Panc1 (cell line): Measurements from ENCODE around the gene OR13C2. TPM values are rescaled to one million over a fixed set of nuclear protein-coding genes. Genes with fewer than 3 reads are reported as not detected.

Source experiments
- ATAC-seq: fragments of 200-7000 bp; cut with Tn5 transposase; 2 replicates; pipeline ENCODE4 v1.9.1; 2020; ENCODE audit warnings: mild to moderate bottlenecking, moderate library complexity
- BruUV-seq: library from RNA; stranded (reverse); fragments of 400-500 nt; replicated peaks from 2 replicates; lab custom pipeline; 2021; lab: Mats Ljungman, UMichigan
- CTCF ChIA-PET: fragments of 300-600 bp; sonication (Branson Sonifier 250); formaldehyde crosslinking; loops from one replicate; lab custom pipeline; 2022; ENCODE audit warnings: antibody characterized with exemption; lab: Charles Lee
- POLR2A ChIA-PET: fragments of 300-600 bp; sonication (Branson Sonifier 250); formaldehyde crosslinking; loops from one replicate; lab custom pipeline; 2022; ENCODE audit warnings: antibody characterized with exemption; lab: Charles Lee
- DNase-seq: peaks from one replicate; pipeline ENCODE4 v3.0.0-alpha.2; 2010; ENCODE audit warnings: low read depth, low spot score
- H3K27ac ChIP-seq: 2 replicates; pipeline ENCODE4 v1.5.1; 2011; ENCODE audit warnings: mild to moderate bottlenecking, low read length, inconsistent platforms
- H3K27me3 ChIP-seq: fragments of 200-500 bp; sonication (Bioruptor generic); 2 replicates; pipeline ENCODE4 v1.6.0; 2014; ENCODE audit warnings: low read length, inconsistent platforms; ENCODE audit not compliant: control insufficient read depth, insufficient read depth
- H3K36me3 ChIP-seq: fragments of 200-500 bp; sonication (Bioruptor generic); 2 replicates; pipeline ENCODE4 v1.5.1; 2014; ENCODE audit warnings: inconsistent platforms, mild to moderate bottlenecking, low read length, moderate library complexity; ENCODE audit not compliant: control insufficient read depth, insufficient read depth
- H3K4me1 ChIP-seq: 2 replicates; pipeline ENCODE4 v1.5.1; 2011; ENCODE audit warnings: inconsistent platforms, mild to moderate bottlenecking, low read length, moderate library complexity; ENCODE audit not compliant: control insufficient read depth, insufficient read depth
- H3K4me3 ChIP-seq, 2 experiments: 2 replicates each; pipeline ENCODE4 v1.5.1; 2011 to 2012; ENCODE audit warnings: low read depth in 2 of 2, low read length in 2 of 2, mild to moderate bottlenecking in 2 of 2, inconsistent platforms in 1 of 2, moderate library complexity in 1 of 2
- H3K9me3 ChIP-seq: fragments of 200-500 bp; sonication (Bioruptor generic); 2 replicates; pipeline ENCODE4 v1.5.1; 2014; ENCODE audit warnings: low read depth, mild to moderate bottlenecking, inconsistent platforms, low read length, moderate library complexity; ENCODE audit not compliant: control insufficient read depth, insufficient read depth
- POLR2AphosphoS5 ChIP-seq: IDR thresholded peaks from 2 replicates; pipeline ENCODE4 v1.6.1; 2012; ENCODE audit warnings: mild to moderate bottlenecking, low read depth, low read length, moderate library complexity
- SIN3A ChIP-seq: IDR thresholded peaks from 2 replicates; pipeline ENCODE4 v1.6.1; 2012; ENCODE audit warnings: low read depth, mild to moderate bottlenecking, low read length, moderate library complexity, borderline replicate concordance; ENCODE audit not compliant: insufficient read depth
- TCF7L2 ChIP-seq: IDR thresholded peaks from 2 replicates; pipeline ENCODE4 v1.6.1; 2011; ENCODE audit warnings: mild to moderate bottlenecking, low read depth, low read length, inconsistent platforms
- in situ Hi-C: cut with HindIII; loops from 2 replicates; pipeline ENCODE4 v1.10.0; 2016; ENCODE audit warnings: low sequenced_read_pairs, low pct_unique_long_range_greater_than_20kb
- intact Hi-C: fragments of 100-400 bp; cut with micrococcal nuclease; formaldehyde crosslinking; loops from one replicate; pipeline ENCODE4 v1.10.0; 2022; ENCODE audit not compliant: unreplicated experiment
- total RNA-seq: library from RNA; stranded (reverse); gene quantifications from one replicate; pipeline ENCODE4 v1.2.1, GENCODE V29; 2021; ENCODE audit not compliant: unreplicated experiment
- TF ChIP-seq, protein P1 (sequence below), 2 experiments: IDR thresholded peaks; 2 replicates each; pipeline ENCODE4 v1.6.1; 2011 to 2012; ENCODE audit warnings: low read depth in 2 of 2, control low read depth in 1 of 2, low read length in 1 of 2, mild to moderate bottlenecking in 1 of 2, moderate library complexity in 1 of 2; ENCODE audit not compliant: insufficient read depth in 1 of 2
- TF ChIP-seq, protein P2 (sequence below): fragments of 450-650 bp; IDR thresholded peaks from 2 replicates; pipeline ENCODE4 v1.5.1; 2017; ENCODE audit warnings: mild to moderate bottlenecking

Gene OR13C2
- total RNA-seq, 1 experiment from 2014 or later: not detected

DNA sequence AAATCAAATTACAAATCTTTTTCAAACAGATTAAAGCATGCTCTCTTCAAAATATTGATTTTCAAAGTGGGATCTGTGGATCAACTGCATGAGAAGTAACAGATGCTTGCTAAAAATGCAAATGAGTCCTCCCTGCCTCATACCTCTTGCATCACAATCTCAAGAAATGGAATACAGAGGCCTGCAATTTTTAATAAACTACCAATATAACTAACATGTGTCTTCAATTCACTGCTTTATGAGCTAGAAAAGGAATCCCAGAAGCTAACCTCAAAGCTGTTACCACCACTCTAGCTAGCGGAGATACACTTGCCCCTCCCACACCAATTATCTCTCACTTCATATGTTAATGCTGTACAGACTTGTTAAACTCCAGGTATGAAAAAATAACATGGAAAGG, 15.8 kb downstream of the OR13C2 start:
- TF ChIP-seq, protein P1, sequence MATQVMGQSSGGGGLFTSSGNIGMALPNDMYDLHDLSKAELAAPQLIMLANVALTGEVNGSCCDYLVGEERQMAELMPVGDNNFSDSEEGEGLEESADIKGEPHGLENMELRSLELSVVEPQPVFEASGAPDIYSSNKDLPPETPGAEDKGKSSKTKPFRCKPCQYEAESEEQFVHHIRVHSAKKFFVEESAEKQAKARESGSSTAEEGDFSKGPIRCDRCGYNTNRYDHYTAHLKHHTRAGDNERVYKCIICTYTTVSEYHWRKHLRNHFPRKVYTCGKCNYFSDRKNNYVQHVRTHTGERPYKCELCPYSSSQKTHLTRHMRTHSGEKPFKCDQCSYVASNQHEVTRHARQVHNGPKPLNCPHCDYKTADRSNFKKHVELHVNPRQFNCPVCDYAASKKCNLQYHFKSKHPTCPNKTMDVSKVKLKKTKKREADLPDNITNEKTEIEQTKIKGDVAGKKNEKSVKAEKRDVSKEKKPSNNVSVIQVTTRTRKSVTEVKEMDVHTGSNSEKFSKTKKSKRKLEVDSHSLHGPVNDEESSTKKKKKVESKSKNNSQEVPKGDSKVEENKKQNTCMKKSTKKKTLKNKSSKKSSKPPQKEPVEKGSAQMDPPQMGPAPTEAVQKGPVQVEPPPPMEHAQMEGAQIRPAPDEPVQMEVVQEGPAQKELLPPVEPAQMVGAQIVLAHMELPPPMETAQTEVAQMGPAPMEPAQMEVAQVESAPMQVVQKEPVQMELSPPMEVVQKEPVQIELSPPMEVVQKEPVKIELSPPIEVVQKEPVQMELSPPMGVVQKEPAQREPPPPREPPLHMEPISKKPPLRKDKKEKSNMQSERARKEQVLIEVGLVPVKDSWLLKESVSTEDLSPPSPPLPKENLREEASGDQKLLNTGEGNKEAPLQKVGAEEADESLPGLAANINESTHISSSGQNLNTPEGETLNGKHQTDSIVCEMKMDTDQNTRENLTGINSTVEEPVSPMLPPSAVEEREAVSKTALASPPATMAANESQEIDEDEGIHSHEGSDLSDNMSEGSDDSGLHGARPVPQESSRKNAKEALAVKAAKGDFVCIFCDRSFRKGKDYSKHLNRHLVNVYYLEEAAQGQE (IDR thresholded peaks at IDR 0.05; ENCODE audit: insufficient read depth in 1 of 2, low read depth in 2 of 2, low read length in 1 of 2): no peak
- TF ChIP-seq POLR2AphosphoS5: no peak
- no peak for DNase-seq
- POLR2A ChIA-PET: no interaction called here
- no peaks in the 10 kb centered on the region for H3K27me3 ChIP-seq
- in situ Hi-C loops: no loop called here
- no peaks in the 10 kb centered on the region for H3K4me1 ChIP-seq
- H3K27ac ChIP-seq: no peak overlapping the region
- H3K36me3 ChIP-seq: no peaks in the 10 kb centered on the region
- H3K9me3 ChIP-seq: no peaks in the 10 kb centered on the region
- no TSS peak for BruUV-seq
- H3K4me3 ChIP-seq: no peak overlapping the region
- intact Hi-C loops: no loop called here
- CTCF ChIA-PET: no interaction called here
- ATAC-seq: no peak

DNA sequence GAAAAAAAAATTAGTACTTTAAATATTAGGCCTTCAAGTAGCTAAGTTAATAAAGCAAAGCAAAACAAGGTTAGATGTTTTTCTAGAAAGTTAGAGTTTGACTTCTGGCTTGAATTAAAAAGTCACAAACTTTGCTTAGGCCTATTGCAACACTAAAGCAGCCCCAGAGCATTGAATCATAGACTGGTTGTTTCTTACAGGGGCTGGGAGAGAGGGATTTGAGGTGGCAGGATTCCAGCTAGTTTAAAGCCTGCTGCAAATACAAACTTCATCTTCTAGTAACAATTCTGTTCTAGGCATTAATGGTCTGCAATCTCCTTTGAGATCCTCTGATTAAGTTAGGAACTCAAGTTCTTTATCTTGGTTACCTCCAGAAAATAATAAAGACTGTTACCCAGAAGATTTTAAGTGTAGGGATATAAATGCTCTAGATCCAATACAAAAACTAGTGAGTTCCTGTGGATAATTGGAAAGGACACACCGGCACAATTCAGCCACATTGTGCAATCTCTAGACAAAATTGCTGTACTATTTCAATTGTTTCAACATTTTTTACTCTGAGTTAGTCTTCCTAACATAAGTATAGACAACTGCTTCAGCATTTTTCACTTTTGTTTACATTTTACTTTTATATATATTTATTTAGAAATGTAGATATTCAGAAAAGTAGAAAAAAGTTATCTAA, 18.8 kb downstream of the OR13C2 start:
- DNase-seq: no peak
- intact Hi-C loops: no loop called here
- ATAC-seq: no peak
- no peak overlapping the region for H3K27ac ChIP-seq
- H3K27me3 ChIP-seq: no peaks in the 10 kb centered on the region
- no peaks in the 10 kb centered on the region for H3K36me3 ChIP-seq
- no peak overlapping the region for H3K4me3 ChIP-seq
- ChIA-PET CTCF (no interaction called here), POLR2A (no interaction called here)
- no TSS peak for BruUV-seq
- in situ Hi-C loops: no loop called here
- H3K4me1 ChIP-seq: no peaks in the 10 kb centered on the region
- TF ChIP-seq TCF7L2 (no peak), SIN3A (no peak), POLR2AphosphoS5 (no peak)
- TF ChIP-seq, protein P1 (IDR thresholded peaks at IDR 0.05; ENCODE audit: insufficient read depth in 1 of 2, low read depth in 2 of 2, low read length in 1 of 2): no peak
- TF ChIP-seq, protein P2, sequence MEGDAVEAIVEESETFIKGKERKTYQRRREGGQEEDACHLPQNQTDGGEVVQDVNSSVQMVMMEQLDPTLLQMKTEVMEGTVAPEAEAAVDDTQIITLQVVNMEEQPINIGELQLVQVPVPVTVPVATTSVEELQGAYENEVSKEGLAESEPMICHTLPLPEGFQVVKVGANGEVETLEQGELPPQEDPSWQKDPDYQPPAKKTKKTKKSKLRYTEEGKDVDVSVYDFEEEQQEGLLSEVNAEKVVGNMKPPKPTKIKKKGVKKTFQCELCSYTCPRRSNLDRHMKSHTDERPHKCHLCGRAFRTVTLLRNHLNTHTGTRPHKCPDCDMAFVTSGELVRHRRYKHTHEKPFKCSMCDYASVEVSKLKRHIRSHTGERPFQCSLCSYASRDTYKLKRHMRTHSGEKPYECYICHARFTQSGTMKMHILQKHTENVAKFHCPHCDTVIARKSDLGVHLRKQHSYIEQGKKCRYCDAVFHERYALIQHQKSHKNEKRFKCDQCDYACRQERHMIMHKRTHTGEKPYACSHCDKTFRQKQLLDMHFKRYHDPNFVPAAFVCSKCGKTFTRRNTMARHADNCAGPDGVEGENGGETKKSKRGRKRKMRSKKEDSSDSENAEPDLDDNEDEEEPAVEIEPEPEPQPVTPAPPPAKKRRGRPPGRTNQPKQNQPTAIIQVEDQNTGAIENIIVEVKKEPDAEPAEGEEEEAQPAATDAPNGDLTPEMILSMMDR: no peak
- H3K9me3 ChIP-seq: no peaks in the 10 kb centered on the region
